OCI-LY1 (cell line): ENCODE measurements around the gene DLX6.

Source experiments
- CTCF ChIP-seq: fragments of 200-600 bp; sonication (generic), shearing (Covaris generic); IDR thresholded peaks from 2 replicates; pipeline ENCODE4 v1.5.1; 2017; ENCODE audit warnings: mild to moderate bottlenecking, antibody characterized with exemption, low read length, moderate library complexity, mixed read lengths
- EZH2 ChIP-seq: fragments of 200-600 bp; sonication (generic), shearing (Covaris generic); IDR thresholded peaks from 2 replicates; pipeline ENCODE4 v1.8.0; 2017; ENCODE audit warnings: borderline replicate concordance, mixed run types, mild to moderate bottlenecking, antibody characterized with exemption, low read length, moderate library complexity, mixed read lengths

- no peak for TF ChIP-seq CTCF
- no peak for TF ChIP-seq EZH2
These were observed 5.8 kb downstream of the DLX6 start for GRCh38 chr7:97011104-97011503.
